HepG2 (cell line): ENCODE data around the gene OSBPL1A. TPM values are rescaled to one million over a fixed set of nuclear protein-coding genes. Genes with fewer than 3 reads are reported as not detected.

Experiments used
- ATAC-seq: fragments of 200-7000 bp; cut with Tn5 transposase; 3 replicates; pipeline ENCODE4 v1.9.1; 2020; ENCODE audit warnings: mild to moderate bottlenecking, moderate library complexity
- BruUV-seq: library from RNA; stranded (reverse); fragments of 400-500 nt; replicated peaks from 2 replicates; lab custom pipeline; 2021; lab: Mats Ljungman, UMichigan
- CTCF ChIA-PET: fragments of 300-600 bp; formaldehyde crosslinking; extraction: SDS; loops from one replicate; lab custom pipeline; 2021; ENCODE audit warnings: low total read pairs, inconsistent platforms, low intra/inter-chr PET ratio; lab: Yijun Ruan, JAX
- POLR2A ChIA-PET: fragments of 350-600 bp; sonication (Branson Sonifier 250); formaldehyde crosslinking; loops from one replicate; lab custom pipeline; 2020; ENCODE audit warnings: antibody characterized with exemption, inconsistent platforms; lab: Yijun Ruan, JAX
- DNase-seq: peaks from one replicate; pipeline ENCODE4 v3.0.0-alpha.2; 2015; ENCODE audit warnings: low spot score
- FAIRE-seq: peaks from 3 replicates; lab custom pipeline; 2011; peaks lifted over from hg19 to GRCh38; lab: Jason Lieb, UNC
- H2AFZ ChIP-seq: one replicate; pipeline ENCODE4 v1.6.1; 2011; ENCODE audit warnings: low read length, inconsistent platforms
- H3K27ac ChIP-seq: fragments of 300-600 bp; 3 replicates; pipeline ENCODE4 v1.8.0; 2011; ENCODE audit warnings: mixed run types, mild to moderate bottlenecking, mixed read lengths, low read length, inconsistent platforms; ENCODE audit not compliant: insufficient read depth; ENCODE audit errors: extremely low read length
- H3K27me3 ChIP-seq, 2 experiments: fragments of 200-600 bp in 1 of 2; 2 replicates in 1 of 2; 3 replicates in 1 of 2; pipeline versions ENCODE4 v1.6.0 to v1.8.0; 2011; ENCODE audit warnings: low read length in 2 of 2, mild to moderate bottlenecking in 2 of 2, moderate library complexity in 2 of 2, inconsistent platforms in 1 of 2; ENCODE audit not compliant: insufficient read depth in 2 of 2, control insufficient read depth in 1 of 2
- H3K36me3 ChIP-seq, 2 experiments: fragments of 200-600 bp in 1 of 2; replicated peaks in 1 of 2; 2 replicates in 1 of 2; 3 replicates in 1 of 2; pipeline versions ENCODE4 v1.5.1 to v1.8.0; 2011; ENCODE audit warnings: low read length in 2 of 2, inconsistent platforms in 1 of 2; ENCODE audit not compliant: insufficient read depth in 2 of 2, control insufficient read depth in 1 of 2
- H3K4me1 ChIP-seq: 2 replicates; pipeline ENCODE4 v1.5.1; 2012; ENCODE audit warnings: low read length, inconsistent platforms; ENCODE audit not compliant: insufficient read depth
- H3K4me2 ChIP-seq: 2 replicates; pipeline ENCODE4 v1.6.0; 2011; ENCODE audit warnings: low read depth, low read length, inconsistent platforms
- H3K4me3 ChIP-seq, 3 experiments: fragments of 200-600 bp in 1 of 3; sonication (generic), shearing (Covaris generic) in 1 of 3; replicated peaks in 1 of 3; 2 replicates each; pipeline ENCODE4 v1.5.1; 2011 to 2016; ENCODE audit warnings: low read length in 3 of 3, inconsistent platforms in 2 of 3, low read depth in 2 of 3, mild to moderate bottlenecking in 2 of 3, control low read depth in 1 of 3, mixed read lengths in 1 of 3; ENCODE audit not compliant: insufficient read depth in 1 of 3
- H3K79me2 ChIP-seq: one replicate; pipeline ENCODE4 v1.6.1; 2011; ENCODE audit warnings: low read length, inconsistent platforms; ENCODE audit not compliant: insufficient read depth
- H3K9ac ChIP-seq: 2 replicates; pipeline ENCODE4 v1.6.0; 2011; ENCODE audit warnings: mild to moderate bottlenecking, low read depth, low read length, inconsistent platforms; ENCODE audit not compliant: insufficient read depth
- H3K9me3 ChIP-seq: 2 replicates; pipeline ENCODE4 v1.5.1; 2012; ENCODE audit warnings: mild to moderate bottlenecking, low read length
- H4K20me1 ChIP-seq: 2 replicates; pipeline ENCODE4 v1.6.0; 2011; ENCODE audit warnings: inconsistent platforms, mild to moderate bottlenecking, low read length, moderate library complexity; ENCODE audit not compliant: insufficient read depth
- ASH2L ChIP-seq: fragments of 300-600, 200-600 bp; sonication (generic); IDR thresholded peaks from 2 replicates; pipeline ENCODE4 v1.7.0; 2017; ENCODE audit warnings: low read depth, mild to moderate bottlenecking, moderate library complexity, mixed read lengths, low read length; ENCODE audit not compliant: insufficient read length
- DMAP1 ChIP-seq: IDR thresholded peaks from 2 replicates; pipeline ENCODE4 v1.6.1; 2016
- MTF1 ChIP-seq: sonication (generic); formaldehyde crosslinking; IDR thresholded peaks from 2 replicates; pipeline ENCODE4 v1.5.0; 2020; ENCODE audit warnings: missing genetic modification reagents
- NCOR1 ChIP-seq: fragments of 200-600 bp; sonication (generic); IDR thresholded peaks from 2 replicates; pipeline ENCODE4 v1.7.0; 2017; ENCODE audit warnings: antibody characterized with exemption, low read length, borderline replicate concordance
- SOX13 ChIP-seq, 3 experiments: fragments of 450-650 bp in 1 of 3; sonication (generic) in 1 of 3; formaldehyde crosslinking in 1 of 3; IDR thresholded peaks in 2 of 3; conservative IDR thresholded peaks in 1 of 3; 2 replicates each; pipeline versions ENCODE4 v1.5.0 to v1.6.1; 2016 to 2020; ENCODE audit warnings: antibody characterized with exemption in 1 of 3, mild to moderate bottlenecking in 1 of 3, missing compliant biosample characterization in 1 of 3, missing genetic modification reagents in 1 of 3, moderate library complexity in 1 of 3
- SOX5 ChIP-seq: IDR thresholded peaks from 2 replicates; pipeline ENCODE4 v1.6.1; 2016; ENCODE audit warnings: borderline replicate concordance
- ZNF230 ChIP-seq: sonication (generic); formaldehyde crosslinking; IDR thresholded peaks from 2 replicates; pipeline ENCODE4 v1.4.0; 2020; ENCODE audit warnings: mild to moderate bottlenecking, missing genetic modification reagents
- ZNF260 ChIP-seq: sonication (generic); formaldehyde crosslinking; IDR thresholded peaks from 2 replicates; pipeline ENCODE4 v1.4.0; 2020; ENCODE audit warnings: missing genetic modification reagents, low read depth, mild to moderate bottlenecking, borderline replicate concordance
- ZNF605 ChIP-seq: sonication (generic); formaldehyde crosslinking; IDR thresholded peaks from 2 replicates; pipeline ENCODE4 v1.8.0; 2022; ENCODE audit warnings: mild to moderate bottlenecking, missing genetic modification reagents
- WGBS: methylation state at CpG from one replicate; pipeline ENCODE4 v1.1.6; 2017; ENCODE audit warnings: low lambda C conversion rate; 5-methylcytosine and 5-hydroxymethylcytosine counted together
- in situ Hi-C: cut with HindIII; loops from 2 replicates; pipeline ENCODE4 v1.10.0; 2017; ENCODE audit warnings: low pct_unique_long_range_greater_than_20kb; ENCODE audit not compliant: extremely low pct_ligation_motif_present
- intact Hi-C: fragments of 100-400 bp; cut with micrococcal nuclease; formaldehyde crosslinking; loops from one replicate; pipeline ENCODE4 v1.10.0; 2022; ENCODE audit not compliant: unreplicated experiment
- polyA plus RNA-seq, 8 experiments: library from polyadenylated mRNA; depleted of rRNA in 3 of 8; stranded (reverse) in 7 of 8; unstranded in 1 of 8; fragments of >200 nt; fragmentation: Illumina TruSeq in 4 of 8; extraction: Trizol in 4 of 8; gene quantifications; 2 replicates each; pipeline versions ENCODE4 v1.2.1 to v1.2.3, GENCODE V29; 2011 to 2016; ENCODE audit warnings: low read depth in 4 of 8, missing spikeins in 1 of 8, mixed read lengths in 1 of 8; ENCODE audit not compliant: insufficient read depth in 1 of 8
- total RNA-seq, 5 experiments: library from RNA; depleted of rRNA; stranded (reverse); fragments of >200 nt; fragmentation: Illumina TruSeq; extraction: Trizol; gene quantifications; 2 replicates each; pipeline ENCODE4 v1.2.3, GENCODE V29; 2016; ENCODE audit warnings: low read depth in 1 of 5
- TF ChIP-seq, protein P1 (sequence below): sonication (generic); formaldehyde crosslinking; IDR thresholded peaks from 2 replicates; pipeline ENCODE4 v1.8.0; 2022; ENCODE audit warnings: missing genetic modification reagents, low read depth, mild to moderate bottlenecking, borderline replicate concordance

OSBPL1A gene
- total and polyA plus RNA-seq, 2 of the 13 experiments (the other 11 are each of a cell fraction or from before 2014, with no cell fraction given), result 0.02 TPM; not detected in 1

DNA sequence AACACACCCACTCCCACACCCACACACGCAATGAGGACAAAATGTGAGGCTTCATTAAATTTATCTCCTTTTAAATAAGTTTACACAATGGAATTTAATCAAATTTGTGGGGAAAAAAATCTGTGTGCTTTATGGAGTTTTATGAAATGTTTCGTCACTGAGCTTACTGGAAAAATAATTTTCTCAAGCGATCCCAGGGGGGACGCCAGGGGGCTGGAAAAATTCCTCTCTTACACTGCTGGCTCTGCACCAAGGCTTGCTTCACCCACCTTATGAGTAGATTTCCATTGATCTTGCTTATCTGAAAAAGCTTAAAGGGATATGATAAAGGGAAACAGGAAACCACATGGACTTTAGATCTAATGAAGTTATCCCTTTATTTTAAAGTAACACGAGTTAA lies 163.3 kb downstream of the OSBPL1A start:
- Histone ChIP-seq H3K27ac (no peak overlapping the region), H3K9me3 (no peaks in the 10 kb centered on the region), H3K4me1 (no peaks in the 10 kb centered on the region), H2AFZ (no peak overlapping the region), H4K20me1 (no peaks in the 10 kb centered on the region), H3K27me3 (no peaks in the 10 kb centered on the region; a peak in 1 of 5 replicates), H3K4me2 (no peak overlapping the region), H3K36me3 (no peaks in the 10 kb centered on the region), H3K79me2 (no peaks in the 10 kb centered on the region), H3K9ac (no peak overlapping the region), H3K4me3 (no peak overlapping the region)
- ChIA-PET POLR2A (no interaction called here), CTCF (no interaction called here)
- in situ Hi-C loops (no loop called here), intact Hi-C loops (no loop called here)
- DNase-seq, result peak; percentile 5
- whole genome bisulfite sequencing, result 3% methylated on average over 5 of the region's 5 CpGs
- no peak for FAIRE-seq
- no peak for ATAC-seq
- no TSS peak for BruUV-seq
- TF ChIP-seq ZNF260 (CRISPR knock-in tag), result no peak
- TF ChIP-seq SOX13 (IDR thresholded peaks at IDR 0.05), result no peak
- TF ChIP-seq SOX13 (CRISPR knock-in tag; conservative IDR thresholded peaks at IDR 0.05 in 1 of 2, IDR thresholded peaks at IDR 0.05 in 1 of 2), result no peak
- TF ChIP-seq, protein P1, sequence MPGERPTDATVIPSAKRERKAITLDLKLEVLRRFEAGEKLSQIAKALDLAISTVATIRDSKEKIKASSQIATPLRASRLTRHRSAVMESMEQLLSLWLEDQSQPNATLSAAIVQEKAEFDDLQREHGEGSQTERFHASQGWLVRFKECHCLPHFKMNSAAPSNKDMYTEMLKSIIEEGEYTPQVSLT, result no peak
- TF ChIP-seq MTF1 (CRISPR knock-in tag), result no peak
- TF ChIP-seq ZNF230 (CRISPR knock-in tag), result no peak
- TF ChIP-seq NCOR1, result no peak
- no peak for TF ChIP-seq DMAP1 (CRISPR knock-in tag)
- no peak for TF ChIP-seq SOX5 (CRISPR knock-in tag)
- no peak for TF ChIP-seq ZNF605
- TF ChIP-seq ASH2L, result no peak
